B cell (primary cell): Measurements from ENCODE around the gene AFF2. TPM values are rescaled to one million over a fixed set of nuclear protein-coding genes. Genes with fewer than 3 reads are reported as not detected.

Source experiments
- ATAC-seq: fragments of 200-7000 bp; cut with Tn5 transposase; one replicate; pipeline ENCODE4 v1.10.0; 2021; ENCODE audit warnings: low read depth, mild to moderate bottlenecking, moderate number of reproducible peaks, moderate library complexity
- CTCF ChIA-PET: fragments of 350-600 bp; sonication (Branson Sonifier 250); formaldehyde crosslinking; loops from one replicate; lab custom pipeline; 2021; ENCODE audit warnings: antibody characterized with exemption, inconsistent platforms; lab: Charles Lee
- POLR2A ChIA-PET: fragments of 350-600 bp; sonication (Branson Sonifier 250); formaldehyde crosslinking; loops from one replicate; lab custom pipeline; 2021; ENCODE audit warnings: antibody characterized with exemption; lab: Charles Lee
- DNase-seq: peaks from one replicate; pipeline ENCODE4 v3.0.0; 2013
- H2AFZ ChIP-seq: 2 replicates; pipeline ENCODE4 v1.6.1; 2012; ENCODE audit warnings: mild to moderate bottlenecking, low read depth, low read length; ENCODE audit not compliant: insufficient read depth, poor library complexity, severe bottlenecking
- H3K27ac ChIP-seq, 2 donors: 1 replicate in 1 of 2; 2 replicates in 1 of 2; pipeline ENCODE4 v1.5.1; 2012 to 2013; ENCODE audit warnings: low read length in 2 of 2, mild to moderate bottlenecking in 2 of 2, moderate library complexity in 1 of 2
- H3K27me3 ChIP-seq, 4 experiments: fragments of 200-600 bp in 1 of 4; sonication (generic) in 1 of 4; replicated peaks in 1 of 4; 1 replicate in 2 of 4; 2 replicates in 2 of 4; pipeline versions ENCODE4 v1.6.1 to v1.7.0; 2013 to 2016; ENCODE audit warnings: low read length in 3 of 4, mild to moderate bottlenecking in 2 of 4, mixed read lengths in 1 of 4, moderate library complexity in 1 of 4; ENCODE audit not compliant: insufficient read depth in 4 of 4, control insufficient read depth in 3 of 4; ENCODE audit errors: control extremely low read depth in 1 of 4
- H3K36me3 ChIP-seq, 2 experiments: replicated peaks in 1 of 2; 1 replicate in 1 of 2; 2 replicates in 1 of 2; pipeline versions ENCODE4 v1.6.1 to v1.7.1; 2013; ENCODE audit warnings: low read length in 1 of 2; ENCODE audit not compliant: insufficient read depth in 2 of 2, control insufficient read depth in 1 of 2; ENCODE audit errors: control extremely low read depth in 1 of 2, extremely low read depth in 1 of 2
- H3K4me1 ChIP-seq, 2 donors: fragments of 200-600 bp in 1 of 2; sonication (generic) in 1 of 2; 1 replicate in 1 of 2; 2 replicates in 1 of 2; pipeline versions ENCODE4 v1.5.1 to v1.6.1; 2013 to 2017; ENCODE audit warnings: low read length in 2 of 2; ENCODE audit not compliant: control insufficient read depth in 2 of 2, insufficient read depth in 2 of 2
- H3K4me2 ChIP-seq: replicated peaks from 2 replicates; pipeline ENCODE3; 2012; ENCODE audit warnings: mild to moderate bottlenecking, low read depth, low read length; ENCODE audit not compliant: poor library complexity, severe bottlenecking
- H3K4me3 ChIP-seq, 5 experiments: fragments of 200-600 bp in 1 of 5; sonication (generic) in 1 of 5; 1 replicate in 3 of 5; 2 replicates in 2 of 5; pipeline versions ENCODE4 v1.5.1 to v1.7.0; 2011 to 2016; ENCODE audit warnings: low read length in 4 of 5, mild to moderate bottlenecking in 4 of 5, low read depth in 2 of 5, control low read depth in 1 of 5, moderate library complexity in 1 of 5; ENCODE audit not compliant: insufficient read depth in 1 of 5; ENCODE audit errors: control extremely low read depth in 1 of 5, extremely low read depth in 1 of 5
- H3K79me2 ChIP-seq: fragments of 200-600 bp; sonication (generic); one replicate; pipeline ENCODE4 v1.6.0; 2016; ENCODE audit warnings: low read length; ENCODE audit not compliant: control insufficient read depth, insufficient read depth
- H3K9ac ChIP-seq: fragments of 200-600 bp; sonication (generic); 2 replicates; pipeline ENCODE4 v1.6.1; 2017; ENCODE audit warnings: mild to moderate bottlenecking, low read length, moderate library complexity
- H3K9me3 ChIP-seq, 3 donors: one replicate each; pipeline versions ENCODE4 v1.6.1 to v1.7.1; 2013; ENCODE audit warnings: low read length in 2 of 3; ENCODE audit not compliant: control insufficient read depth in 2 of 3, insufficient read depth in 1 of 3; ENCODE audit errors: control extremely low read depth in 1 of 3
- H4K20me1 ChIP-seq: 2 replicates; pipeline ENCODE4 v1.6.0; 2012; ENCODE audit warnings: mild to moderate bottlenecking, low read length; ENCODE audit not compliant: insufficient read depth, control insufficient read depth, poor library complexity, severe bottlenecking
- H3K27ac Mint-ChIP-seq: one replicate; pipeline ENCODE4 v1.8.0; 2021; ENCODE audit warnings: mixed read lengths
- H3K27me3 Mint-ChIP-seq: one replicate; pipeline ENCODE4 v1.8.0; 2021; ENCODE audit warnings: mixed read lengths
- H3K4me1 Mint-ChIP-seq: one replicate; pipeline ENCODE4 v1.8.0; 2021; ENCODE audit warnings: mixed read lengths
- H3K4me3 Mint-ChIP-seq: one replicate; pipeline ENCODE4 v1.8.0; 2021; ENCODE audit warnings: mixed read lengths
- H3K9me3 Mint-ChIP-seq: one replicate; pipeline ENCODE4 v1.8.0; 2022; ENCODE audit warnings: mixed read lengths; ENCODE audit not compliant: insufficient read depth
- CTCF ChIP-seq: fragments of 200-600 bp; IDR thresholded peaks from one replicate; pipeline ENCODE4 v1.8.0; 2022; ENCODE audit warnings: antibody characterized with exemption, mild to moderate bottlenecking
- EZH2 ChIP-seq: IDR thresholded peaks from 2 replicates; pipeline ENCODE4 v1.6.1; 2012; ENCODE audit warnings: borderline replicate concordance, low read depth, mild to moderate bottlenecking, moderate library complexity, low read length; ENCODE audit not compliant: insufficient read depth, poor library complexity, severe bottlenecking
- WGBS: methylation state at CpG from one replicate; pipeline ENCODE4 v1.1.5; 2013; ENCODE audit warnings: missing lambda C conversion rate; ENCODE audit not compliant: insufficient coverage; 5-methylcytosine and 5-hydroxymethylcytosine counted together
- intact Hi-C: fragments of 100-400 bp; cut with micrococcal nuclease; formaldehyde crosslinking; loops from one replicate; pipeline ENCODE4 v1.10.0; 2022
- polyA plus RNA-seq: library from polyadenylated mRNA; depleted of rRNA; stranded (reverse); fragments of >200 nt; gene quantifications from 2 replicates; pipeline ENCODE4 v1.2.3, GENCODE V29; 2012
- total RNA-seq, 2 donors: library from RNA; stranded (reverse); fragments of 120-200 nt in 1 of 2; gene quantifications; 1 replicate in 1 of 2; 2 replicates in 1 of 2; pipeline versions ENCODE4 v1.2.3 to v1.2.4, GENCODE V29; 2013 to 2022

Gene AFF2
- total and polyA plus RNA-seq, 2 donors (not counting 1 experiment from before 2014, with no cell fraction given), result 0.06 to 12.0 TPM

DNA sequence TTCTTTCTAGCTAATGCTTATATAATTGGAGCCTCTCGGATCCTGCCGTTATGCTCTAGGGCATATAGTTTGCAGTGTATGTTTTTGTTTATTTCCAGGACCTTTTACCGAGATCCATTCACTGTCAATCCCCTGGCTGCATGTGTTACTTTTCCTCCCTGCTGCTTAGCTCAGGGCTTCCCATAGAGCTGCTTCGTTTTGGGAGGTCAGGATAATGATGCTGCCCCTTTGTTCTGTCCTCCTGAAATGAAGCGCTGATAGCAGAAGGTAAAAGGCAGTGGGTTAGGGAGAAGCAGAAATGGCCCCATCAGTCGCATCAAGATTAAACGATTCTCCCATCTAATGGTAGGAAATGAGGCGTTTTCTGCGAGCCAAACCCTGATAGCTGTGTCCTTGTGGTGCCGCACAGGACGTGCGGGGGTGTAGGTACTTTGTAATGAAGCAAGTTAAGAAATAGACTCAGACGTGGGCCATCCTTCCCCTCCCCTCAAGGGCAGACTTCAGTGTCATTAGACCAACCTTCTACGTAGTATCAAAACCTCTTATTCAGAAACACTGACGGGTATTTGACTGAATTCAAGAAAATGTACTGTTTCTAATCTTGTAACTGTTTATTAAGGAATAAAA is 37.3 kb downstream of the AFF2 start:
- no peak overlapping the region for H3K4me3 ChIP-seq
- no peaks in the 10 kb centered on the region for H3K27me3 ChIP-seq
- H3K9me3 Mint-ChIP-seq, result no peaks in the 10 kb centered on the region
- H3K36me3 ChIP-seq, result no peaks in the 10 kb centered on the region
- WGBS, result no CpG with 5 or more reads among the region's 15 CpGs
- intact Hi-C loops, result no loop called here
- no peak for TF ChIP-seq EZH2
- TF ChIP-seq CTCF, result no peak
- H3K4me1 ChIP-seq, result peaks cover 15 to 16% of the 10 kb centered on the region in 2 donors
- H3K27ac Mint-ChIP-seq, result no peak overlapping the region
- H4K20me1 ChIP-seq, result no peaks in the 10 kb centered on the region
- H3K9me3 ChIP-seq, result no peaks in the 10 kb centered on the region
- no peaks in the 10 kb centered on the region for H3K79me2 ChIP-seq
- peak overlapping the region; percentile 19 for H3K4me3 Mint-ChIP-seq
- no peak overlapping the region for H2AFZ ChIP-seq
- no peaks in the 10 kb centered on the region for H3K27me3 Mint-ChIP-seq
- H3K9ac ChIP-seq, result no peak overlapping the region
- no peak overlapping the region for H3K27ac ChIP-seq
- DNase-seq, result no peak
- no peak for ATAC-seq
- no peak overlapping the region for H3K4me2 ChIP-seq
- peaks cover 27% of the 10 kb centered on the region for H3K4me1 Mint-ChIP-seq
- ChIA-PET CTCF (no interaction called here), POLR2A (no interaction called here)

DNA sequence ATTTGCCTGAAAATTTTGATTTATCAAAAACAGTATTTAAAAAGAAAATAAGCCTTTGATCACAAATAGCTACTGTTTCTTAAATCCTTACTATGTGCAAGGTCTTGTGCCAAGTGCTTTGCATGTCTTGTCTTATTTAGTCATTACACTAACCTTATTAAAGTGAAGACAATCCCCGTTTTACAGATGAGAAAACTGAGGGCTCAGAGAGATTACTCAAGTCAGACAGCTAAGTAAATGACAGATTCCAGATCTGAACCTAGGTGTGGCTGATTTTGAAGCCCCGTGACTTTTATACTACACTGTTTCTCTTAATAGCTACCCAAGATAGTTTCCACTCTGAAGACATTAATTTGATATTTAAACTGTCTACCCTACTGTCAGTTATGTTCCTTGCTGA is 38.2 kb downstream of the AFF2 start:
- H3K36me3 ChIP-seq, result no peaks in the 10 kb centered on the region
- no peak overlapping the region for H3K9ac ChIP-seq
- no peak overlapping the region for H3K4me2 ChIP-seq
- no peaks in the 10 kb centered on the region for H3K27me3 ChIP-seq
- no peaks in the 10 kb centered on the region for H3K79me2 ChIP-seq
- DNase-seq (no peak), ATAC-seq (no peak)
- WGBS, result no CpG with 5 or more reads among the region's 2 CpGs
- H3K4me3 ChIP-seq, result no peak overlapping the region
- peaks cover 35% of the 10 kb centered on the region for H3K4me1 Mint-ChIP-seq
- H3K9me3 Mint-ChIP-seq, result no peaks in the 10 kb centered on the region
- TF ChIP-seq EZH2, result no peak
- ChIA-PET CTCF (no interaction called here), POLR2A (no interaction called here)
- no peaks in the 10 kb centered on the region for H3K9me3 ChIP-seq
- no peak overlapping the region for H3K27ac ChIP-seq
- no peaks in the 10 kb centered on the region for H3K27me3 Mint-ChIP-seq
- intact Hi-C loops, result no loop called here
- H3K4me3 Mint-ChIP-seq, result no peak overlapping the region
- H3K4me1 ChIP-seq, result peaks cover 24% of the 10 kb centered on the region in 2 donors
- H2AFZ ChIP-seq, result no peak overlapping the region
- H3K27ac Mint-ChIP-seq, result no peak overlapping the region
- no peaks in the 10 kb centered on the region for H4K20me1 ChIP-seq
